SK-N-MC (cell line): ENCODE measurements around the gene TP73.

Experiments used
- DNase-seq: peaks from one replicate; pipeline ENCODE4 v3.0.0-alpha.2; 2011; ENCODE audit warnings: low read depth, low spot score
- H3K27ac ChIP-seq: fragments of 200-600 bp; sonication (generic); 2 replicates; pipeline ENCODE4 v1.5.1; 2016; ENCODE audit warnings: mixed run types
- H3K36me3 ChIP-seq: fragments of 200-600 bp; sonication (generic); 2 replicates; pipeline ENCODE4 v1.6.1; 2017; ENCODE audit warnings: antibody characterized with exemption, low read length, mixed read lengths; ENCODE audit not compliant: insufficient read depth
- H3K4me3 ChIP-seq: fragments of 200-600 bp; sonication (generic); 2 replicates; pipeline ENCODE4 v1.5.1; 2016
- H3K9ac ChIP-seq: fragments of 200-600 bp; sonication (generic); 2 replicates; pipeline ENCODE4 v1.8.0; 2017; ENCODE audit warnings: mixed run types, mixed read lengths; ENCODE audit not compliant: insufficient read length
- H3K9me3 ChIP-seq: fragments of 200-600 bp; sonication (generic); 2 replicates; pipeline ENCODE4 v1.6.1; 2017; ENCODE audit warnings: low read depth, mild to moderate bottlenecking, antibody characterized with exemption, low read length, moderate library complexity, mixed read lengths
- EZH2 ChIP-seq: fragments of 200-600 bp; sonication (generic); IDR thresholded peaks from one replicate; pipeline ENCODE4 v1.6.1; 2017; ENCODE audit warnings: antibody characterized with exemption
- FOXP2 ChIP-seq: optimal IDR thresholded peaks from 2 replicates; pipeline ENCODE3; 2011; ENCODE audit warnings: mild to moderate bottlenecking, moderate library complexity; ENCODE audit not compliant: insufficient read depth; ENCODE audit errors: extremely low read length, control extremely low read depth
- POLR2AphosphoS5 ChIP-seq: IDR thresholded peaks from 2 replicates; pipeline ENCODE4 v1.6.1; 2012; ENCODE audit warnings: mild to moderate bottlenecking, low read depth, low read length, borderline replicate concordance

Gene TP73

DNA sequence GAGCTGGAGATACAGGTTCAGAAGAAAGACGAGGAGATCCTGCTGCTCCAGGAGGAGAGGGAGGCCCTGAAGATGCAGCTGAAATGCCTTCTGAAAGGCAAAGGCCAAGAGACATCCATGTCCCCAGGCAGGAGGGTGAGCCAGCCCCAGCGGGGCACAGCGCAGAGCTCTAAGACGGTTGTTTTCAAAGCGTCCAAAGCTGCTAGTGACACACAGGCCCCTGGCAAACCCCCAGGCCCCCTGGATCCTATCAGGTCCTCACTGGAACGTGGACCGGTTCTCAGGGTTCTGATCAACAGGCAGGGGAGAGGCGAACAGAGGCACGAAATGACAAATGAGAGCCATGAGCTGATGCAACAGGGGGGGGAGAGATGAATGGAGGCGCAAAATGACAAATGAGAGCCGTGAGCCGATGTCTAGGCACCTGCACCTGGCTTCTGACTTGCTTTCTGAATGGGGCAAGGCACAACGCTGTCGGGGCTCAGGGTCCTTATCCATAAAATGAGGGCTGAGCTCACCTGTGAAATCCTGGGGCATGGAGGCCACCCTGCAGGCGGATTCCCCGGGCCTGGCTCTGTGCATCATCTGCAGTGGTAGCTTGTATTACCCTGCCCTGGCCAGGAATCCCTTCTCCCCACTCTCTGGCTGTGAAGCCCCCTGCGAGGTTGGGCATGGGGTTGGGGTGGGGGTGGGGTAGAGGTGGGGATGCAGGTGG, 109.1 kb downstream of the TP73 start:
- Histone ChIP-seq H3K27ac (no peak overlapping the region), H3K4me3 (no peak overlapping the region), H3K9me3 (no peaks in the 10 kb centered on the region), H3K9ac (no peak overlapping the region), H3K36me3 (no peaks in the 10 kb centered on the region)
- DNase-seq, result no peak
- no peak for TF ChIP-seq FOXP2
- no peak for TF ChIP-seq EZH2
- no peak for TF ChIP-seq POLR2AphosphoS5

DNA sequence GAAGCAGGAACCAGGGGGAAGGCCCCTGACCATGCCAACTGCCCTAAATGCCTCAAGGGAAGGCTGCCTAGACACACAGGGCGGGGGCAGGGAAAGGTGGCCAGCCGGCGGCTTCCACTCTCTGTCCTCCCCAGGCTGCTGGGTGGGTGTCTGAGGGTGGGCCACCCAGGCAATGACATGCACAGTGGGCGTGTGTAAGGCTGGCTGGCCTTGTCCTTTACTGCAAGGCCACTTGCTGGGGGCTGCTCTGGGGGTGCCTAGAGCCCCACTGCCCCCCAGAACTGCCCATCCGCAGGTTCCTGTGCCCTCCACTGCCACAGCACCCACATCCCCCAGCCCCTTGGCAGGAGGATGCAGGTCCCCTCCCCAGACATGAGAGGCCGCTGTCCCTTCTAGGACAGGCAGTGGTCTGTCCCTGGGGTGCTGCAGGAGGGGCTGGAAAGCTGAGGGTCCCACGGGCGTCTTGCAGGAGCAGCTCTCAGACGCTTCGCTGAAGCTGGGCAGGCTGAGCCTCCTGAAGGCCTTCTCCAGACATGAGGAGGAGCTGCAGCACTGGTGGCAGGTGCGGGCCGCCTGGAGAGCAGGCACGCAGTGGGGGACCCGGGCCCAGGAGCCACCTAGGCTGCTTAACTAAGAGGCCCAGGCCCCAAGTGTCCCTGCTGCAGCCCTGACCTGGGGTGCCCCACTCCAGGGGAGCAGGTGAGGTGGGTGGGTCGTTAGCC, 110.0 kb downstream of the TP73 start:
- no peak overlapping the region for H3K9ac ChIP-seq
- no peaks in the 10 kb centered on the region for H3K9me3 ChIP-seq
- DNase-seq, result no peak
- no peak overlapping the region for H3K27ac ChIP-seq
- no peaks in the 10 kb centered on the region for H3K36me3 ChIP-seq
- H3K4me3 ChIP-seq, result no peak overlapping the region
- TF ChIP-seq POLR2AphosphoS5, result no peak
- TF ChIP-seq FOXP2, result no peak
- TF ChIP-seq EZH2, result no peak

DNA sequence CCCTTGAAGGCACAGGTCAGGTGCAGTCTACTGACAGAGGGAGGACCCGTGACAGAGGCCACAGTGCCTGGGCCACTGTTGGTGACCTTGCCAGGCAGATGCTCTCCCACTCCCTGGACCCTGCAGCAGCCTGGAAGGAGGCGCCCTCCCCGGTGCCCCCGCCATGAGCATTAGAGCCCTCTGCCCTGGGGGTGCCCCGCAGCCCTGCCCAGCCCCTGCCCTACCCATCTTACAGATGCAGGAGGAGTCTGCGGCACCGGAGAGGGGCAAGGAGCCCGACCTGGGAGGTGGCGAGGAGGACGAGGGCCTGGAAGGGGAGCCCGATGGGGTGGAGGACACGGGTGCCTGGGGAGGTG, 110.5 kb downstream of the TP73 start:
- H3K36me3 ChIP-seq, result no peaks in the 10 kb centered on the region
- TF ChIP-seq POLR2AphosphoS5 (no peak), EZH2 (no peak), FOXP2 (no peak)
- H3K9me3 ChIP-seq, result no peaks in the 10 kb centered on the region
- H3K27ac ChIP-seq, result no peak overlapping the region
- no peak overlapping the region for H3K4me3 ChIP-seq
- H3K9ac ChIP-seq, result no peak overlapping the region
- DNase-seq, result no peak

DNA sequence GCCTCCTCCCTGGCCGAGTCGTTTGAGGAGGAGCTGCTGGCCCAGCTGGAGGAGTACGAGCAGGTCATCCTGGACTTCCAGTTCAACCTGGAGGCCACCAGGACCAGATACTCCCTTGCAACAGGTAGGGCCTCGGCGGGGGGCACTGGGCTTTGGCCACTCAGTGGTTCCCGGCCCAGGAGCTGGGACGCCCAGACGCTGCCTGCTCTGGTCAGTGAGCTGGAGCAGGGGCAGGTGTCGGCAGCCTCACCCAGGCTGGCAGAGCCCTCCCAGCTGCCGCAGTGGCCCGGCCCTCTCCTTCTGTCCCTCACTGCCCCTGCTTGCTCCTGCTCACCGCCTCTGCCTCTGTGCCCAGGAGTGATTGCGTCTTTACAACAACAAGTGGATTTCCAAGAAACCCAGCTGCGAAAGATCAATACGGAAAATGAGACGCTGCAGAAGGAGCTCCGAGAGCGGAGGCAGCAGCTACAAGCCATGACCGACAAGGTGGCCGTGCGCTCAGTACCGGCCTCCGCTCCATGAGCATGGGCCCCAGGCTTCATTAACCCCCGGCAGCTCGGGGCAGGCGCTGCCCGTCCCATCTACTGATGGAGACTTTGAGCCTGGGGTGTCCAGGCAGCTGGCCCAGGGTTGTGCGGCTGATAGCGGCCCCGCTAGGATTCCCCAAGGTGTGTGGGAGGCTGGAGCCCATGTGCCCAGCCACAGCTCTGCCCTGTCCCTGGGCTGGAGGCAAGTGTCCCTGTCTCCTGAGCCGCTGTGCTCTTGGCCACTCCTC, 111.2 kb downstream of the TP73 start:
- no peak overlapping the region for H3K9ac ChIP-seq
- no peak for DNase-seq
- no peak for TF ChIP-seq POLR2AphosphoS5
- no peak for TF ChIP-seq EZH2
- TF ChIP-seq FOXP2, result no peak

DNA sequence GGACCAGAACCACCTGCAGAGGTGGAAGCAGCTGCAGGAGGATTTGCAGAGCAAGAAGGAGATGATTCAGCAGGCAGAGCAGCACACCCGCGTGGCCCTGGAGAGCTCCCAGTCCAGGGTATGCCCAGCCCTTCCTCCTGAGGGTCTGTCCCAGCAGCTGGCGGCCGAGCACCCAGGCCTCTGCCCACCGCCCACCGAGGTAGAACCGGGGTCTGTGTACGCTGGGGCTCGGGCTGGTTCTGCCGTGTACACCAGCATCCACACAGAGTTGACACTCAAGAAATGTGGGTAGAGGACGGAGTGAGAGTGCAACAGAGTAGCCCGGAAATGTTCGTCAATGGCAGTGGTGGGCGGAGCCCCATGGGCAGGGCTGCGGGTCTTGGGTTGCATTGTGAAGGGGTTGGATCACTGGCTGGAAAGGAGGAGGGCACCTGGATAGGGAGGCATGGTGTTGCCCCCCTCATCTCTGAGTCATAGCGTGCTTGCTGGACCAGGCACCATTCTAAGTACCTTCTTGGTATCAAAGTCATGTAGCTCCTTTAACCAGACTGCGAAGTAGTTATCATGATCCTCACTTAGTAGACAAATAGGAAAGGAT, 115.1 kb downstream of the TP73 start:
- Histone ChIP-seq H3K4me3 (no peak overlapping the region), H3K9ac (no peak overlapping the region), H3K36me3 (no peaks in the 10 kb centered on the region), H3K9me3 (no peaks in the 10 kb centered on the region), H3K27ac (no peak overlapping the region)
- DNase-seq, result no peak
- TF ChIP-seq POLR2AphosphoS5 (no peak), EZH2 (no peak), FOXP2 (no peak)

More for the DNA sequence above, 111.2 kb downstream of the TP73 start:
- Histone ChIP-seq H3K27ac (no peak overlapping the region), H3K4me3 (no peak overlapping the region), H3K36me3 (no peaks in the 10 kb centered on the region), H3K9me3 (no peaks in the 10 kb centered on the region)

DNA sequence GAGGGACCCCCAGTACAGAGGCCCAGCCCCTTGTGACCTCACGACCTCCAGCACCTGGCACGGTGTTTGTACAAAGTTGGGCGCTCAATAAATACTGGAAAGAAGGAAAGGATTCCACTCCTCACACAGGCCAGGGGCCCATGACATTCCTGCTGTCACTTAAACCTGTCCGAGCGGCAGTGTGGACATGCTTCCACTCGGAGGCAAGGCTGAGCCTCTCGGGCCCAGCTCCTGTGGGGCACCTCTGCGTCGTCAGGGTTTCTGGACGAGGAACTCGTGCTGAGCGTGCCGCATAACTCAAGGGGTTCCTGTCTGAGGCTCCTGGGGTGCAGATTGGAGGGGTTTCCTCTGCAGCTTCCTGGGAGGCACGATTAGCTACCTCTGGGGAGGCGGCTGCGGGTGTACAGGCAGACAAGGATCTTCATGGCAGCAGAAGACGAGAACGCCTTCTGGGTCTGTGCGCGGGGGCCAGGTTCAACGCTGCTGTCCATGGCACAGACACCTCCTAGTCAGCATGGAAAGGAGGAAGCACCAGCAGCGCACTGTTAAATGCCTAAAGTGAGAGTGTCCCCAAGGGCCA, 116.6 kb downstream of the TP73 start:
- Histone ChIP-seq H3K4me3 (no peak overlapping the region), H3K9me3 (no peaks in the 10 kb centered on the region), H3K36me3 (no peaks in the 10 kb centered on the region), H3K9ac (no peak overlapping the region), H3K27ac (no peak overlapping the region)
- DNase-seq, result no peak
- no peak for TF ChIP-seq EZH2
- TF ChIP-seq POLR2AphosphoS5, result no peak
- TF ChIP-seq FOXP2, result no peak

DNA sequence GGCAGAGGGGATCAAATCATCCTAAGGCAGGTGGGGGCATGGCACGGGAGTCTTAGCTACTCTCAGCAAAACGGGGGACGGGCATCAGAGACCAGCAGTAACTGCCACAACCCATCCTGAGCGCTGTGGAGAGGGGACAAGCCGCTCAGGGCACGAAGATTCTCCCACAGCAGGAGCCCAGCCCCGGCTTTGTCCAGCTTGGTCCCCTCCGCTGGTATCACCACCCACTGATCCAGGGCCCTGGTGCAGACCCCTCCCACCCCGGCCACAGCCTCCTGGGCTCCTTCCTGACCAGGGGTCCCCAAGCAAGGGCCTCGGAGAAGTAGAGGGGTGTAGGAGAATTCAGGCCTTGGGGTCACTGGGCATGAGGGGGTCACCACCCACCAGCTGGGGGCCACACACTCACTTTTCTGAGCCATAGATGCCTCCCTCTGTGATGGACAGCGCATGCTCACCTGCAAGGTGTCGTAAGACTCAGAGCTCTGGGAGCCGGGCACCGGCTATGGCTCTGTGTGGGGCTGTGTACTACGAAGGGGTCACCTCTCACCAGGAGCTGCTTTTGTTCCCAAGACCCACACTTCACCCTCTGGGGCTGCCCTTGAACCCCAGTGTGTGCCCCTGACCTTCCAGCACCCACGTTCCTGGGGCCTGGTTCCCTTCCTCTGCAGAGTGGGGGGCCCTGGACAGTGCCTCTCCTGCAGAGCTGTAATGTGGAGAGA, 117.9 kb downstream of the TP73 start:
- no peak for DNase-seq
- H3K9me3 ChIP-seq, result no peaks in the 10 kb centered on the region
- no peaks in the 10 kb centered on the region for H3K36me3 ChIP-seq
- no peak overlapping the region for H3K9ac ChIP-seq
- H3K4me3 ChIP-seq, result no peak overlapping the region
- TF ChIP-seq POLR2AphosphoS5 (no peak), FOXP2 (no peak), EZH2 (no peak)
- no peak overlapping the region for H3K27ac ChIP-seq
